RPMI7951 (cell line): ENCODE measurements around the gene ERCC6L. TPM values are rescaled to one million over a fixed set of nuclear protein-coding genes. Genes with fewer than 3 reads are reported as not detected.
A peak's percentile ranks its signal among the peaks of the same experiment; 100 is the strongest.
"Not testable (repeated sequence)": the region's sequence is repeated elsewhere in the genome, so short reads cannot be mapped to it uniquely, and the experiment has no call there.

Experiments
- DNase-seq: peaks from one replicate; pipeline ENCODE4 v3.0.0-alpha.2; 2012; ENCODE audit warnings: low read depth
- total RNA-seq: library from RNA; depleted of rRNA; stranded (reverse); fragments of >200 nt; shearing (Covaris generic); gene quantifications from 2 replicates; pipeline ENCODE4 v1.2.3, GENCODE V29; 2014

Gene ERCC6L
- total RNA-seq, 1 experiment from 2014 or later, result 27.4 TPM

GRCh38 chrX:72253686-72254085 is 14.9 kb upstream of the ERCC6L start:
- DNase-seq, result no peak

DNA sequence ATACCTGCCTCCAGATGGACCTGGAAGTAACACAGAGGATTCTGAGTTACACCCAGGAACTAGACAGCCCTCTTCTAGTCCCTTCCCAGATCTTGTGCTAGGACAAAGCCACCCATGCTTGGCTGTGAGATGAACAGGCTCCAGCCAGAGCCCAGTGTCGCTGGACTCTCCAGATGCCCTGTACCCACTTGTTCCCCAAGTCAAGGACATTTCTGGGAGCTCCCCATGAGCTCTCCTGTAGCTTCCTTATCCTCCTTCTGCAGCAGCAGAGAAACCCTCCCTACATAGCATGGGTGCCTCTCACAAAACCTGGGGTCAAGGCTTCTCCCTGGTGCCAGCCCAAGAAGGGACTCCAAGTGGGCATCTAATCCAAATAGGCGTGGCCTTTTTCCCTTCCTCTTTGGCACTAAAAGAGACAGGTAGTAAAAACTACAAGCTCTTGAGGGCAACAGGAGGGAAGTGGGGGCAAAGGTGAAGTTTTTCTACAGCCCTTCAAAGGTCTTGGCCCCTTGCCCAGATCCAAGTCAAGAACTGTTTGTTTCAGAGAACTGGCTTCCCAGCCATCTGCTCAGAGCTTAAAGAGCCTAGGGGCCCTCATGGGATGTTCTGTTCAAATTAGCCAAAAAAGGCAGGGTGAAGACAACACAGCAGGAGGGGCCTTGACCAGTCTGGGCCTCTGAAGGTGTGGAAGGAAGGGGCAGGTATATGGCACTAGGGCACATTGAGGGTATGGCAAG is 8.5 kb upstream of the ERCC6L start:
- peak; percentile 65 for DNase-seq

DNA sequence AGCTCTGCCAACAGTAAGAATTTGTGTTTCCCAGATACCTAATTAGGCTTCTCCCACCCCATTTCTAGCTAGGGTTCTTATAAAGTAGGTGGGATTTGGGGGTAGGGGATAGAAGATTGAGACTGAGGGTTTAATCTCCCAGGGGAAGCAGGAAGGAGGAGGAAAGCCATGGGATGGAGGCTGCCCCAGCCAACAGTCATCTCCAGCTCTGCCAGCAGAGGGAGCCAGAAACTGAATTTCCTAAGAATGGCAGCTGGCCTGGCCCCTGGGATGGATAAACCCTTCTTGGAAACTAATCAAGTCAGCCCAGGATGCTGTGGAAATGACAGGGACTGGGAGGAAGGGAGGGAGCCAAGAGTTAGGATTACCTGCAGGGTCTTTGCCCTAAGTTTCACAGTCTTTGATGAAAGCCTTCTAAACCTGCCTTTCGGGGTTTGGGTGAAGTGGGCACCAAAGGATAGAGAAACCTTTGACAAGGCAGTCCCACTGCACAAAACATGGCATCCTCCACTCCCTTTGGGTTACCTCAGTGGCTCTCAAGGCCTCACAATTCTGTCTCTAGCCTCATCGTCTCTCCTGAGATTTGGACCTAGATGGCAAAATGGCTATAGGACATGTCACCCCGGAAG is 6.7 kb upstream of the ERCC6L start:
- DNase-seq, result peak; percentile 69

DNA sequence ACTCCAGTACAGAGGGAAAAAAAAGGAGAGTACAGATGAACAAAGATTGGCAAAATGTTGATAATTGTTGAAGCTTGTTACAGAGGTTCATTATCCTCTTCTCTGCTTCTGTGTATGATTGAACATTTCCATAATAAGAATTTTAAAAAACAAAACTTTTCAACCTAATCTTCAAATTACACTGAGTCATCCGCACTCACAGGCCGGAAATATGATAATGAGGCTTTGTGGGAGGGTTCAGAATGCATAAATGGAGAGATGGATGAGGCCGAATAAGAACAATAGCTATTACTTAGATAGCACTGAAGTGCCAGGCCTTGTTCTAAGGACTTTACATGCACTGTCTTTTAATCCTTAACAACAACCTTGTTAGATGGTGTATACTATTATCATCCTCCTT is 4.6 kb upstream of the ERCC6L start:
- DNase-seq, result peak; percentile 57

DNA sequence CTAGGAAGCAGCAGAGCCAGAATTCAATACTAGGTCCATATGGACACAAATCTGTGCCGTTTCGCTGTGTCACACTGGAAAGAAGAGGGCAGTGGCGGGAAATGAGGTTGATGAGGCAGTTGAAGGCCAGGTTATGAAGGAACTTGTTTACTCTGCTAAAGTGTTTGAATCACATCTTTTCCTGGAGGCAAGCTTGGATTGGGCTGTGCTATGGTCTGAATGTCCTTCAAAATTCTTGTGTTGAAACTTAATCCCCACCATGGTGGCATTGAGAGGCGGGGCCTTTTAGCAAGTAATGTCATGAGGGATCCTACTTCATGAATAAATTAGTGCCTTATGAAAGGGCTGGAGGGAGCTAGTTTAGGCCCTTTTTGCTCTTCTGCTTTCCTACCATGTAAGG is 2.1 kb upstream of the ERCC6L start:
- no peak for DNase-seq

DNA sequence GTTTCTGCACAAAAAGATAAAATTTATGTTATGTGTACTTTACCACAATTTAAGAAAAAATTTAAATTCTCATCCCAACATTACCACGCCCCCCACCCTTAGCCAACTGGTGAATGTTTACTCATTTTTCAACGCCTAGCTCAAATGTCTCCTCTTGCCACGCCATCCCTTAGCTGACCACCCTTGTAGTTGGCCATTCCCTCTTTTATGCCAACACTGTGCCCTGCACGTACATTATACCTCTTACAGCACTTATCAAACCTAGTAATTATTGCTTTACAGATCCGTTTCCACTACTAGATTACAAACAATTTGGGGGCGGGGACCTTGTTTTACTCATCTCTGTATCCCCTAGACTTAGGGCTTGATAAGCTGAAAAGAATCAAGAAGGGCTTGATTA is 644 bp downstream of the ERCC6L start:
- no peak for DNase-seq

GRCh38 chrX:72236841-72237240 is 2.0 kb downstream of the ERCC6L start:
- DNase-seq, result no peak

- no peak for DNase-seq
These were observed 8.5 kb downstream of the ERCC6L start for GRCh38 chrX:72230290-72230689.

GRCh38 chrX:72220375-72220774 is 18.5 kb downstream of the ERCC6L start:
- DNase-seq, result not testable (repeated sequence)

DNA sequence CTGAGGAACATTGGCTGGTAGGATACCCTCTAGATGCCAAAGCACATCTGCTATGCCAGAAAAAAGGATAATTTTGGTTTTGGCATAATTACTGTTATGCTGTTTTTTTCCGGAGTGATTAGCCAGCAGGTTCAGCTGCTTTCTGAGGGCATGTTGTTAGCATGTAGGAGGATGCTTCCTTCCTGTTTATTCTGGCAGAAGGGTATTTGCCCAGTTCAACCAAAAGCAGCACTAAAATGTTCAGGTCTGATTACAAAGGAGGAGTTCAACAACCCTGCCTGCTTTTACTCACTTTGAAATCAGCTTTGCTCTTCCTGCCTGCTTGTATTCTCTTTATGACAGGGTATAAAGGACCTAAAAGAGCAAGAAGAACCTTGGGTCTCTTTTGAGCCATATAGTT is 21.9 kb downstream of the ERCC6L start:
- no peak for DNase-seq

- DNase-seq, result no peak
These were observed 30.6 kb downstream of the ERCC6L start for GRCh38 chrX:72208126-72208800.

GRCh38 chrX:72207366-72207765 is 31.5 kb downstream of the ERCC6L start:
- DNase-seq, result no peak

- no peak for DNase-seq
These were observed 33.1 kb downstream of the ERCC6L start for GRCh38 chrX:72205706-72206105.

GRCh38 chrX:72203421-72203820 is 35.4 kb downstream of the ERCC6L start:
- no peak for DNase-seq

DNA sequence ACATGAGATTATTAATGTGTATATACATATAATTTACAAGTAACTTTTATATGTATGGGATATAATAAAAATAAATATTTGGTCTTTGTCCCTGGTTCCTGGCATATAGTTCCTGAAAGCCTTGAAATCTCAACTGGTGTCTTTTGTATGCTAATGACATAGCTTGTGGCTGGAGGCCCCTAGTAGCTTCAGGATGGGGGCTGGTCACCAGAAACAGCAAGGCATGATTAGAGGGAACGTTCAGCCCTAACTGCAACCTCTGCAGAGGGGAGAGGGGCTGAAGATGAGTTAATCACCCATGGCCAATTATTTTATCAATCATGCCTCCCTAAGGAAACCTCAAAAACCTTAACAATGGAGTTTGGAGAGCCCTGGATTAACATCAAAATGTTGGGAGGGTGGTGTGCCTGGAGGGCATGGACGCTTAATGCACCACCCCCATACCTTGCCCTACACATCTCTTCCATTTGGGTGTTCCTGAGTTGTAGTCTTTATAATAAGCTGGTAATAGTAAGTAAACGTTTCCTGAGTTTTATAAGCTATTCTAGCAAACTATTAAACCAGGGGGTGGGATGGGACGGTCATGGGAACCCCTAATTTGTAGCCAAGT is 35.9 kb downstream of the ERCC6L start:
- DNase-seq, result no peak

- peak; percentile 75 for DNase-seq
These were observed 36.8 kb downstream of the ERCC6L start for GRCh38 chrX:72201836-72202536.

DNA sequence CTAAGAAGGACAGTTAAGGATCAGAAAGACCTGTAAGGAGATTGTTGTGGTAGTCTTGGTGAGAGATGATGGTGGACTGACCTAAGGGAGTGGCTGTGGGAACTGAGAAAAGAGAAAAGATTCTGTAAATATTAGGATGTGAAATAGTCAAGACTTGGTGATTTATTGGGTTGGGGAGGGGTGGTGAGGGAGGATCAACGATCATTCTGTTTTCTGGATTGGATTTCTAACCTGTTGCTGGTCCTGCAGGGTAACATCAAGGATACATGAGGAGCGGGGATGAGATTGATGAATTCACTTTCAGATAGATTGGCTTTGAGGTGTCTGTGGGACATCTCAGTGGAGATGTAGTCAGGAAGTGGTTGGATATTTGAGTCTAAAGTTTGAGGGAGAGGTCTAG is 55.9 kb downstream of the ERCC6L start:
- DNase-seq, result no peak

GRCh38 chrX:72181178-72182125 is 57.4 kb downstream of the ERCC6L start, which contains the start of gene PIN4:
PIN4 (plus strand) TSS chrX:72181757; CDS start chrX:72181786, 29 bp downstream.
- DNase-seq, result peak; percentile 99

DNA sequence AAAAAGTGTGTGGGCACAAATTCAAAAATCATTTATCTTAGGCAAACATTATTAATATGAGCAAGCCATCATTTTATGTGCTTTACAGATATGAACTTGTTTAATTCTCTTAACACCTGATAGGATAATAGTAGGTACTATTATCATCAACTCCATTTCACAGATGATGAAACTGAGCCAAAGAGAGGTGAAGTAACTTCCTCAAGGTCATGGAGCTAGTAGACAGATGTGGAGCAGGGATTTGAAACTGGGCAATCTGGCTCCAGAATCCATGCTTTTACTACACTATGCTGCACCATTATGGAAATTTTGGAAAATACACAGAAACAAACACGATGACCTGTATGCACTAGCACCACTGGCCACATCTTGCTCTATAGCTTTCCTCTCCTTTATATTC is 58.3 kb downstream of the ERCC6L start:
- no peak for DNase-seq

DNA sequence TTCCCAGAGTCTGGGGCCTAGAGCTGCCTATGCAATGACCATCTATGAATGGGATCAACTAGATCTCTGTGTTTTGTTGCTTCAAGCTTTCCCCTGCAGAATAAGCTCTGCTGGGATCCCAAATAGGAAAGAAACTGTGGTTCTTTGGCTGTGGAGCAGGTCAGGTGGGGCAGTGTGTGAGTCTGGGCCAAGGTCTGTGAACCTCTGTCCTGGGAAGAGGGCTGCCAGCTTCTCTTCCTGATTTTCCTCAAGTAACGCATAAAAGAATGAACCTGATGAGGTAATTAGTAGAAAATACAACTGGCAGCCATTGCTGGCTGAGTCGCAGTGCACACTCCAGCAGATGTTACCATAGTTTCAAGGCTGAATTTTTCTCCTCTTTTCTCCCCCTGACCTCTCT is 61.8 kb downstream of the ERCC6L start:
- no peak for DNase-seq

DNA sequence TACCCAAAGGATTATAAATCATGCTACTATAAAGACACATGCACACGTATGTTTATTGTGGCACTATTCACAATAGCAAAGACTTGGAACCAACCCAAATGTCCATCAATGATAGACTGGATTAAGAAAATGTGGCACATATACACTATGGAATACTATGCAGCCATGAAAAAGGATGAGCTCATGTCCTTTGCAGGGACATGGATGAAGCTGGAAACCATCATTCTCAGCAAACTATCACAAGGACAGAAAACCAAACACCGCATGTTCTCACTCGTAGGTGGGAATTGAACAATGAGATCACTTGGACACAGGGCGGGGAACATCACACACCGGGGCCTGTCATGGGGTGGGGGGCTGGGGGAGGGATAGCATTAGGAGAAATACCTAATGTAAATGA is 62.5 kb downstream of the ERCC6L start:
- DNase-seq, result not testable (repeated sequence)
